Astrocyte (in vitro differentiated cells and primary cell): ENCODE measurements around the gene RNF34.

ENCODE experiments used
- CTCF ChIP-seq: IDR thresholded peaks from 2 replicates; pipeline ENCODE4 v1.5.1; 2011; ENCODE audit warnings: low read depth, mild to moderate bottlenecking, inconsistent platforms, low read length, moderate library complexity; ENCODE audit not compliant: insufficient read depth
- EZH2 ChIP-seq: IDR thresholded peaks from 2 replicates; pipeline ENCODE4 v1.6.1; 2012; ENCODE audit warnings: mild to moderate bottlenecking, low read length, inconsistent platforms; ENCODE audit not compliant: insufficient read depth

- TF ChIP-seq CTCF (no peak), EZH2 (no peak)
Measured at GRCh38 chr12:121455766-121456420, 56.0 kb downstream of the RNF34 start.
